GM21447 (cell line): ENCODE data around the gene FOLR1.
"Not testable (repeated sequence)": the region's sequence is repeated elsewhere in the genome, so short reads cannot be mapped to it uniquely, and the experiment has no call there.

Source experiments
- ATAC-seq: cut with Tn5 transposase; IDR thresholded peaks from one replicate; pipeline ENCODE4 v1.9.1; 2021; ENCODE audit not compliant: unreplicated experiment

Gene FOLR1

GRCh38 chr11:72191961-72192381 lies at the start of gene FOLR1:
TSS of gene FOLR1 (plus strand) at chr11:72192140. CDS start at chr11:72192174, 34 bp downstream.
- no peak for ATAC-seq

- ATAC-seq = not testable (repeated sequence)
Measured at GRCh38 chr11:72142543-72142942, 49.4 kb upstream of the FOLR1 start.

- ATAC-seq = no peak
Measured at GRCh38 chr11:72144807-72145565, 47.0 kb upstream of the FOLR1 start.

- no peak for ATAC-seq
Measured at GRCh38 chr11:72146625-72147024, 45.3 kb upstream of the FOLR1 start.

GRCh38 chr11:72150882-72151281 lies 41.1 kb upstream of the FOLR1 start:
- no peak for ATAC-seq

GRCh38 chr11:72153874-72154273 lies 38.1 kb upstream of the FOLR1 start:
- ATAC-seq = not testable (repeated sequence)

GRCh38 chr11:72154816-72155215 lies 37.1 kb upstream of the FOLR1 start:
- ATAC-seq = no peak

GRCh38 chr11:72155751-72156150 lies 36.2 kb upstream of the FOLR1 start:
- ATAC-seq = no peak

- ATAC-seq = no peak
Measured at GRCh38 chr11:72157131-72157530, 34.8 kb upstream of the FOLR1 start.

GRCh38 chr11:72160319-72160718 lies 31.6 kb upstream of the FOLR1 start:
- no peak for ATAC-seq

- ATAC-seq = no peak
Measured at GRCh38 chr11:72162891-72163492, 28.9 kb upstream of the FOLR1 start.

GRCh38 chr11:72164187-72164586 lies 27.8 kb upstream of the FOLR1 start:
- ATAC-seq = not testable (repeated sequence)

GRCh38 chr11:72169046-72169555 lies 22.8 kb upstream of the FOLR1 start:
- ATAC-seq = not testable (repeated sequence)

GRCh38 chr11:72169754-72170153 lies 22.2 kb upstream of the FOLR1 start:
- ATAC-seq = not testable (repeated sequence)

GRCh38 chr11:72172043-72172442 lies 19.9 kb upstream of the FOLR1 start:
- not testable (repeated sequence) for ATAC-seq

GRCh38 chr11:72173291-72173690 lies 18.6 kb upstream of the FOLR1 start:
- no peak for ATAC-seq

- no peak for ATAC-seq
Measured at GRCh38 chr11:72174302-72175070, 17.5 kb upstream of the FOLR1 start.

- no peak for ATAC-seq
Measured at GRCh38 chr11:72177656-72178055, 14.3 kb upstream of the FOLR1 start.

GRCh38 chr11:72179049-72179803 lies 12.7 kb upstream of the FOLR1 start:
- no peak for ATAC-seq

GRCh38 chr11:72179804-72180396 lies 12.0 kb upstream of the FOLR1 start:
- no peak for ATAC-seq
